Prostate gland (tissue), 2 donors: Measurements from ENCODE around the gene IVD.

Source experiments
- CTCF ChIP-seq, 4 experiments: fragments of 200-600 bp in 2 of 4; fragments of 450-650 bp in 2 of 4; sonication (generic) in 2 of 4; IDR thresholded peaks; 1 replicate in 3 of 4; 2 replicates in 1 of 4; pipeline ENCODE4 v1.5.1; 2016 to 2019; ENCODE audit warnings: antibody characterized with exemption in 4 of 4, mild to moderate bottlenecking in 2 of 4, moderate library complexity in 2 of 4
- POLR2A ChIP-seq: fragments of 450-650 bp; IDR thresholded peaks from one replicate; pipeline ENCODE4 v1.6.1; 2016; ENCODE audit warnings: antibody characterized with exemption, mild to moderate bottlenecking

GRCh38 chr15:40438712-40439111, 33.1 kb downstream of the IVD start:
- TF ChIP-seq CTCF (IDR thresholded peaks at IDR 0.05), result no peak
- no peak for TF ChIP-seq POLR2A
